Caco-2 (cell line): ENCODE data around the gene GPR4. TPM values are rescaled to one million over a fixed set of nuclear protein-coding genes. Genes with fewer than 3 reads are reported as not detected.

Experiments
- BruUV-seq: library from RNA; stranded (reverse); fragments of 400-500 nt; replicated peaks from 2 replicates; lab custom pipeline; 2021; lab: Mats Ljungman, UMichigan
- CTCF ChIA-PET: fragments of 300-600 bp; sonication (Branson Sonifier 250); formaldehyde crosslinking; loops from one replicate; lab custom pipeline; 2022; ENCODE audit warnings: antibody characterized with exemption; lab: Charles Lee
- POLR2A ChIA-PET: fragments of 300-600 bp; sonication (Branson Sonifier 250); formaldehyde crosslinking; loops from one replicate; lab custom pipeline; 2022; ENCODE audit warnings: antibody characterized with exemption; lab: Charles Lee
- DNase-seq, 2 experiments: peaks; one replicate each; pipeline versions ENCODE4 v3.0.0 to v3.0.0-alpha.2; 2020 to 2022
- H3K27me3 ChIP-seq: replicated peaks from 2 replicates; pipeline ENCODE4 v1.6.0; 2011; ENCODE audit warnings: low read length; ENCODE audit not compliant: control insufficient read depth, insufficient read depth
- H3K36me3 ChIP-seq: 2 replicates; pipeline ENCODE4 v1.5.1; 2011; ENCODE audit warnings: low read length; ENCODE audit not compliant: control insufficient read depth, insufficient read depth
- H3K4me1 ChIP-seq: fragments of 250-450 bp; sonication (Bioruptor Pico); 2 replicates; pipeline ENCODE4 v1.5.1; 2020; ENCODE audit warnings: mild to moderate bottlenecking
- H3K4me3 ChIP-seq: 2 replicates; pipeline ENCODE4 v1.5.1; 2011; ENCODE audit warnings: low read depth, mild to moderate bottlenecking, control low read depth, low read length
- H3K9me3 ChIP-seq: fragments of 250-450 bp; sonication (Bioruptor Pico); 2 replicates; pipeline ENCODE4 v1.5.1; 2020; ENCODE audit warnings: mild to moderate bottlenecking, moderate library complexity
- H3K27ac Mint-ChIP-seq: one replicate; pipeline ENCODE4 v1.8.0; 2022; ENCODE audit warnings: mixed read lengths; ENCODE audit not compliant: unreplicated experiment
- H3K27me3 Mint-ChIP-seq: one replicate; pipeline ENCODE4 v1.8.0; 2022; ENCODE audit warnings: mixed read lengths; ENCODE audit not compliant: insufficient read depth, unreplicated experiment
- H3K36me3 Mint-ChIP-seq: one replicate; pipeline ENCODE4 v1.8.0; 2022; ENCODE audit warnings: mild to moderate bottlenecking, mixed read lengths; ENCODE audit not compliant: insufficient read depth, unreplicated experiment
- H3K4me1 Mint-ChIP-seq: one replicate; pipeline ENCODE4 v1.8.0; 2022; ENCODE audit warnings: low read depth, mixed read lengths; ENCODE audit not compliant: unreplicated experiment
- H3K4me3 Mint-ChIP-seq: one replicate; pipeline ENCODE4 v1.8.0; 2022; ENCODE audit warnings: mild to moderate bottlenecking, moderate library complexity, mixed read lengths; ENCODE audit not compliant: unreplicated experiment
- H3K9me3 Mint-ChIP-seq: one replicate; pipeline ENCODE4 v1.8.0; 2022; ENCODE audit warnings: mixed read lengths; ENCODE audit not compliant: unreplicated experiment
- CTCF ChIP-seq, 2 experiments: fragments of 200-600 bp in 1 of 2; IDR thresholded peaks; 1 replicate in 1 of 2; 2 replicates in 1 of 2; pipeline versions ENCODE4 v1.5.1 to v1.8.0; 2011 to 2022; ENCODE audit warnings: antibody characterized with exemption in 1 of 2, control low read depth in 1 of 2, inconsistent platforms in 1 of 2, low read depth in 1 of 2, low read length in 1 of 2, mild to moderate bottlenecking in 1 of 2, moderate library complexity in 1 of 2; ENCODE audit not compliant: insufficient read depth in 1 of 2, severe bottlenecking in 1 of 2, unreplicated experiment in 1 of 2
- intact Hi-C: fragments of 100-400 bp; cut with micrococcal nuclease; formaldehyde crosslinking; loops from one replicate; pipeline ENCODE4 v1.10.0; 2022; ENCODE audit not compliant: unreplicated experiment
- total RNA-seq: library from RNA; stranded (reverse); gene quantifications from 2 replicates; pipeline ENCODE4 v1.2.3, GENCODE V29; 2022

GPR4 gene
- total RNA-seq, 1 experiment from 2014 or later = not detected

- peaks cover 8% of the 10 kb centered on the region for H3K9me3 Mint-ChIP-seq
- no peaks in the 10 kb centered on the region for H3K27me3 Mint-ChIP-seq
- no peaks in the 10 kb centered on the region for H3K9me3 ChIP-seq
- H3K4me1 Mint-ChIP-seq = peaks cover 6% of the 10 kb centered on the region
- H3K27ac Mint-ChIP-seq = no peak overlapping the region
- intact Hi-C loops = no loop called here
- ChIA-PET POLR2A (no interaction called here), CTCF (interaction anchor here (4.0 kb wide), 1 partner anchor 33 kb away, joined by 52 read pairs; no protein-coding TSS in a partner anchor)
- DNase-seq = no peak
- H3K27me3 ChIP-seq = no peaks in the 10 kb centered on the region
- peaks cover 25% of the 10 kb centered on the region for H3K36me3 Mint-ChIP-seq
- H3K4me1 ChIP-seq = peaks cover 7% of the 10 kb centered on the region
- H3K4me3 ChIP-seq = no peak overlapping the region
- no peak overlapping the region for H3K4me3 Mint-ChIP-seq
- no peaks in the 10 kb centered on the region; the same call in 1 of the 2 replicates for H3K36me3 ChIP-seq
- no TSS peak for BruUV-seq
- TF ChIP-seq CTCF (IDR thresholded peaks at IDR 0.05; ENCODE audit: insufficient read depth in 1 of 2, low read depth in 1 of 2, low read length in 1 of 2, severe bottlenecking in 1 of 2, unreplicated experiment in 1 of 2) = no peak
Measured at GRCh38 chr19:45608948-45609347, 6.9 kb upstream of the GPR4 start.

- Histone ChIP-seq H3K4me3 (peak overlapping the region; percentile 13), H3K27me3 (no peaks in the 10 kb centered on the region; the same call in 1 of the 2 replicates), H3K9me3 (no peaks in the 10 kb centered on the region), H3K36me3 (no peaks in the 10 kb centered on the region; the same call in 1 of the 2 replicates), H3K4me1 (peaks cover 7% of the 10 kb centered on the region)
- Mint-ChIP-seq H3K4me3 (peak overlapping the region; percentile 52), H3K27me3 (peaks cover 4% of the 10 kb centered on the region), H3K4me1 (peaks cover 10% of the 10 kb centered on the region), H3K9me3 (peaks cover 8% of the 10 kb centered on the region), H3K27ac (peak overlapping the region; percentile 69), H3K36me3 (peaks cover 25% of the 10 kb centered on the region)
- ChIA-PET CTCF (interaction anchor here (0.8 to 4.0 kb wide), 2 partner anchors 26 to 35 kb away, joined by 3 to 52 read pairs; no protein-coding TSS in a partner anchor), POLR2A (interaction anchor here (0.8 kb wide), 1 partner anchor 42 kb away, joined by 3 read pairs; no protein-coding TSS in a partner anchor)
- intact Hi-C loops = loop anchor here (1.0 kb wide), 1 partner anchor 35 kb away; no protein-coding TSS in a partner anchor
- no TSS peak for BruUV-seq
- TF ChIP-seq CTCF (IDR thresholded peaks at IDR 0.05; ENCODE audit: insufficient read depth in 1 of 2, low read depth in 1 of 2, low read length in 1 of 2, severe bottlenecking in 1 of 2, unreplicated experiment in 1 of 2) = peak; percentile 90 to 94
- peak; percentile 78 to 86 for DNase-seq
Measured at GRCh38 chr19:45607071-45608029, 5.3 kb upstream of the GPR4 start.

- Mint-ChIP-seq H3K27ac (no peak overlapping the region), H3K9me3 (no peaks in the 10 kb centered on the region), H3K4me3 (peak overlapping the region; percentile 71), H3K4me1 (peaks cover 19% of the 10 kb centered on the region), H3K36me3 (peaks cover 8% of the 10 kb centered on the region), H3K27me3 (peaks cover 41% of the 10 kb centered on the region)
- intact Hi-C loops = no loop called here
- H3K36me3 ChIP-seq = no peaks in the 10 kb centered on the region
- BruUV-seq = no TSS peak
- peaks cover 2% of the 10 kb centered on the region; the same call in 1 of the 2 replicates for H3K27me3 ChIP-seq
- TF ChIP-seq CTCF (IDR thresholded peaks at IDR 0.05; ENCODE audit: insufficient read depth in 1 of 2, low read depth in 1 of 2, low read length in 1 of 2, severe bottlenecking in 1 of 2, unreplicated experiment in 1 of 2) = no peak
- no peak overlapping the region for H3K4me3 ChIP-seq
- H3K4me1 ChIP-seq = no peaks in the 10 kb centered on the region; the same call in 1 of the 2 replicates
- DNase-seq = no peak
- ChIA-PET CTCF (interaction anchor here (1.5 kb wide), 1 partner anchor 40 kb away, joined by 9 read pairs; no protein-coding TSS in a partner anchor), POLR2A (no interaction called here)
- H3K9me3 ChIP-seq = no peaks in the 10 kb centered on the region
Measured at GRCh38 chr19:45601115-45601514, 897 bp downstream of the GPR4 start.
